Measurements from ENCODE around the gene YKT6.

The YKT6 gene

DNA sequence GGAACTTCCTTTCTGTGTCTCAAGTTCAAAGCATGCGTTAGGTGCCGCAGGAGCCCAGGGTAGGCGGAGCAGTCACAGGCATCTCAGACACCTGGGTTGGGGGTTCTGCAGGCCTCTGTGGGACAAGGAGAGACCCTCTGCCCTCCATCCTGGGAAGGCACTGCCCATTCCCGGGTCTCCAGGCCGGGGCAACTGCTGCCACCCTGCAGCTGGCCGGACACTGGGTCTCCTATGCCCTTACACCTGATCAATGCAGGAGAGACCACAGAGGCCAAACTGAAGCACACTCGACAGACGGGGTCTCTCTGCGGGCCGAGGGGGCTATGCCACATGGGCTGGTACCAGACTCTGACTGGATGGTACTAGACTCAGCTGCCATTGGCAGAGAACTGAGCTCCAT lies 36.9 kb downstream of the YKT6 start:
- DNase-seq = no peak

DNA sequence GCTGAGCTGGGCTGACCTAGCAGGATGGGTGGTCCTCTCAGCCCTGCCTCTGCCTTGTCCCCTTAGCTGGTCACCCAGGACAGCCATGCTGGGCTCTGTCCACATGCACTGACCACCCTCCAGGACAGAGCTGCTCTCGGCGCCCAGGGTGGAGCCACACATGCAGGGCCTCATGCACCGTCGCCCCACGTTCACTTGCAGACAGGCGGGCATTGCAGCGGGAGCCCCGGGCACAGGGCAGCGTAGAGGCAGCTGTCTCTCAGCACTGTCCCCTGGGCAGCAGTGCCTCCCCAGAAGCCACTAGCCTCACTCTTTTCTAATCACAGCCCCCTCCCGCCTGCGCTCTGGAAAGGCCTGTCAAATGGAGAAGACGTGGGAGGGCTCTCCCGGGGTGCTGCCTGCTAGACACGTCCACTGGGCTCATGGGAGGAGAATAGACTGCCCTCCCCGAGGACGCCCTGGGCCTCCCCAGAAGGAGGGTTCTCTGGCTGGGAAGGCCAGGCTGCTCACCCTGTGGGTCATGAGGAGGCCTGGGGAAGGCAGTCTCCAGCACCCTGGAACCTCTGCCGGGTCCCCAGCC lies 37.4 kb downstream of the YKT6 start:
- no peak for DNase-seq

DNA sequence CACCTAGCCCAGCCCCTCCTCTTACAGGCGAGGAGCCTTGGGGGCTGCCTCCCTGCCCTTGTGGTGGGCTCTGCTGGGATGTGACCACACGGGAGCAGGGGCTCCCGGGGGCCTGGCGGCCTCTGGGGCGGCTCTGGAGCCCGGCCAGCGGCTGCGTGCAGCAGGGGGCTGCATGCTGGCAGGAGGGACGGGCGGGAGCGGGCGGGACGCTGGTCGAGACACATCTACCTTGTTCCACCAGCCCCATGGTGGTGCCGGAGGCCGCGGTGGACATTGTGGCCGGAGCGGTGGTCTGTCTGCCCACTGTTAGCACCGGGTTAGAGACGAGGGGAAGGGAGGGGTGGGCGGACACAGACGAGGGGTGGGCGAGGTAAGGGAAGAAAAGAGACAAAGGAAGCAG lies 38.6 kb downstream of the YKT6 start:
- DNase-seq = no peak

DNA sequence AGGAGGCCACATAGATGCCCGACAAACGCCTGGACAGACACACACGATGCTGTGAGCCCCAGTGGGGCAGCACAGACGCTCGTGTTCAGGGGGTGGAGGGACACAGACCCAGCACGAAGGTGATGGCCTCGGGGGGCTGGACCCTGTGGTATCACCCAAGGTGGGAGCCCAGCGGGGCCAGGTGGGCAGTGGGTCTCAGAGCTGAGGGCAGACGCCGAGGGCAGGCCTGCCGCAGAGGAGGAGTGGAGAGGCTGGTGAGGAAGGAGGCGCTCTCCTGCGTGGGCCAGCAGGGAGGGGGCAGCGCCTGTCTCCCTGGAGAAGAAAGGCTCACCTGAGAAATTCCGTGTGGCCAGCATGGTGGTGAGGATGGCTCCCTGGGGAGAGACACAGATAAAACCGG lies 39.6 kb downstream of the YKT6 start:
- DNase-seq = no peak

DNA sequence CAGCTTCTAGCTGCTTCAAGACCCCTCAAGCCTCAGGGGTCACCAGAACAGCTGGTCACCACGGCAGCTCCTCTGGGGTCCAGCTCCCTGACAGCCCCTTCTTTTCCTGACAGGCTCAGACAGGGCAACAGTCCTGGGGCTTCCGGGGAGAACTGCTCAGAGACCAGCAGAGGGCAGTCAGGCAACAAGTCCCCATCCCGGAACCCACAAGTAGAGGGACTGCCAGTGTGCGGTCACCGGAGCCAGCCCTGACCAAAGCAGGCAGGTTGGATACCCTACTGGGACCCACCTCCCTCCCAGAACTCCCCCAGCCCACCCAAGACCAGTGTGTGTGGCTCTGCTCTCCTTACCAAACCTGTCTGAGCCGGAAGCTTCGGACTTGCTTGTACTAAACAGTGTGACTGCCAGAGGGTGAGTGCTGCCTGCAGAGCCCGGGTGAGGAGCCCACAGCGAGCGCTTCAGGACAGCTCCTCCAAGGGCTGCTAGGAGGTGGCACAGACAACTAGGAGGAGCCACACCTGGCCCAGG lies 40.3 kb downstream of the YKT6 start:
- DNase-seq = peak; percentile 39

DNA sequence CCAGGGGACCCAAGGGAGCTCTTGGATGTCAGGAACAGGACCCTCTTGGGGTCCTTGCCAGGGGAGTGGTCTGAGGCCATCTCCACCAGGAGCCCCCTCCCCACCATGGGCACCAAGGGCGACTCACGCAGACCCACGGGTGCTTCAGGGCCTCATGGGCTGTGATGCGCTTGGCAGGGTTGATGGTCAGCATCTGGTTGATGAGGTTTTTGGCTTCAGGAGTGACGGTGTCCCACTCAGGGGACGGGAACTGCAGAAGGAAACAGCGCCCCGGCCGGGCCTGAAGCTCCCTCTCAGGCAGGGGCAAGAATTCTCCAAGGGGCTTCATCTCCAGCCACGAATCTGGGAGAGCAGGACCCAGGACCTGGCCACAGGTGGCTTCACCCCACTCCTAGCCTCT lies 41.3 kb downstream of the YKT6 start:
- DNase-seq = no peak

DNA sequence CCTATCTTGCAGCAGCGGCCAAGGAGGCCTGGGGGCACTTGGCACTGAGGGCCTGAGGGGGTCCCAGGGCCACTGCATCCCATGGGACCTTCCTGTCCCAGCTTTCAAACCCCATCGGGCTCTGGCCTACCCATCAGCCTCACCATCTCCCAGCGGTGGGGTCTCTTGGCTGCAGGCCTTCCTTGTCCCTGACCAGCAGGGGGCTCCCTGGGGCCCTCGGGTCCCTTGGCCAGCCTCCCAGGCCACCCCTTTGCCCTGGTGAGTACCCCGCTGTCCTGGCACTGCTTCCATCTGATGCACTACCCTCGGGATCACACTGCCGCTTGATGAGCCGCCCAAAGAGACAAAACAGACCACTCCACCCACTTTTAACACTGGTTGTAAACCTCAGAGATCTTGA lies 43.5 kb downstream of the YKT6 start:
- DNase-seq = no peak

DNA sequence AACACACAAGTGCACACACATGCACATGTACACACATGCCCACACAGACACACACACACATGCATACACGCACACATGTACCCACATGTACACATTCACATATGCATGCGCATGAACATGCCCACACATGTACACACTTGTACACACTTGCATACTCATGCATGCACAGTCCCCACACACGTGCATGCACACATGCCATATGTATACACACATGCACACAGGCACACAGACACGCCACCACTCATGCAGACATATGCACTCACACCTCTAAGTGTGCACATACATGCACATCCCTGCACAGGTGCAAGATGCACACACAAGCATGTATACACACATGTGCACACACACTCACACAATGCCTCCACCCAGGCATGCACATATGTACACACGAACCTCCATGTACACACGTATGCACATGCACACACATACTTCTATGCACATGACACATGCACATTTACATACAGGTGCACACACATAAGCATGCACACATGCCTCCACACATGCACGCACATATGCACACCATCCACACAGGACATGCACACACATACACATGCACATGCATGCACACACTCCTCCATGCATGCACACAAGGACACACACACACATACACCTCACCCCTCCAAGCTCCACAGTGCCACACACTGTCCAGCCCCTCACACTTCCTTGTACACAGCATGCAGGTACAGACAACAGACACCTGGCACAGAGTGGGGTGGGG lies 45.8 kb downstream of the YKT6 start:
- DNase-seq = no peak

DNA sequence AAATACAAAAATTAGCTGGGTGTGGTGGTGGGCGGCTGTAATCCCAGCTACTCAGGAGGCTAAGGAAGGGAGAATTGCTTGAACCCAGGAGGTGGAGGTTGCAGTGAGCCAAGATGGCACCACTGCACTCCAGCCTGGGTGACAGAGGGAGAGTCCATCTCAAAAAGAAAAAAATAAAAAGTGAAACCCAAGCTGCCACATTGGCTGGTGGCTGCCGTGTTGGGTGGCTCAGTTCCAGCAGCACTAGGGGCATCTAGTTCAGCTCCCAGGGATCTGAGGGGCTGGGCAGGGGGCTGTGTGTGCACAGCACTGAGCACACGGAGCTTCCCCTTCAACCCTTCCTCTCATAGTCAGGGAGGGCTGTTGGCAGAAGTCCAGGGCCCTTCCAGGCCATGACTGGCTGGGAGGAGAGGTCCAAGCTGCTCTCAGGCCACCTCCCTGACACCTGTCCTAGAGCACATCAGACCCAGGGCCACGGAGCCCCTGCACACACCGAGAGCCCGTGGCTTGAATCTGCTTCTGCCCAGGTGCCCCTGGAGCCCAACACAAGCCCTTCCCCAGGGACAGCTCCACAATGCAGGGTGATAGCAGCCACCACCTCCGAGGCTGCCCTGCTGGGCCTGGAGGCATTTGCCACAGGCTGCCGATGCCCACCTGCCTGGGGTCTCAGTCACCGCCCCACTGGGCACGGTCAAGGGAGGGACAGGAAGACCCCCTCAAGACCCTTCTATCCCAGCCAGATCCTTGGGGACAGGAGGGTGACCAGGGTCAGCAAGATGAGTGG lies 47.3 kb downstream of the YKT6 start:
- DNase-seq = no peak

DNA sequence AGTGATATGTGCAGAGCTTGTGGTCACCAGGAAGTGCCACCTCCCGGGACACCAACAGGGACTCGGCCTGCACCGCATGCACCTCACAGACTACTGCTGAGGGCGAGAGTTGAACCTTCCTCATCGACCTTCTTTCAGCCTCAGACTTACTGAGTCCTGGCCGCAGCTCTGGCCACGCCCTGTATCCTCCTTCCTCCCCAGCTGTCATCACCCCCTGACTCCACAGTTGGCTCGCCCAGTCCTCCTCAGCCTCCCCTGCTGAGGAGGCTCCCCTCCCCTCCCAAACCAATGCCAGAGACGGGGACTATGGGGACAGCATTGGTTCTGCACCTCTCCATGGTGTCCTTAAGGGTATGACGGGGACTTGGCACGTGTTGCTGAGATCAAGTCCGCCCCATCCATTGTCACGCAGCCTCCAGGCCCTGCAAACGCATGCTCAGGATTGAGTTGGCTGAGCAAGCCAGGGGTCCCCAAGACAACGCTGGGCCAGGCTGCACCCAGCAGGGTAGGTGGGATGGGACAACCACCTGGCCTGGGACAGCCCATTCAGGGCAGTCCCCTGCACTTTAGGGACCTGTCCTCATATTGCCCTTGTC lies 49.0 kb downstream of the YKT6 start:
- no peak for DNase-seq

DNA sequence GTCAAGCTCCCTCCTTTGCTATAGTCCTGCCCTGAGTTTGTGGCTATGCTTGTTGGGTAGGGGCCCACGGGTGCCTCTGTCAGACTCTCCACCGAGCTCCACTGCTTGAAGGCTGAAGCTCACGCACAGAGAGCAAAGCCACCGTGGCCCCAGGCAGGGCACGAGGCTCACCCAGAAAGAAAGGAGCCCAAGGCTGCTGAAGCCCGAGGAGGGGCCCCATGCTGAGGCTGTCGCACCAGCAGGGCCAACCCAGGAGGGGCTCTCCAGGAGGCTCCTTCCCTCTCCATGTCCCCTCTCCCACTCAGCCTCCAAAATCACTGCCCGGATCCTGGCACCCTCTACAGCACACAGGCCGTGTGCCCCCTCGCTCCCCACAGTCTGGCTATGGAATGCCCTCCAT lies 50.5 kb downstream of the YKT6 start:
- DNase-seq = no peak

DNA sequence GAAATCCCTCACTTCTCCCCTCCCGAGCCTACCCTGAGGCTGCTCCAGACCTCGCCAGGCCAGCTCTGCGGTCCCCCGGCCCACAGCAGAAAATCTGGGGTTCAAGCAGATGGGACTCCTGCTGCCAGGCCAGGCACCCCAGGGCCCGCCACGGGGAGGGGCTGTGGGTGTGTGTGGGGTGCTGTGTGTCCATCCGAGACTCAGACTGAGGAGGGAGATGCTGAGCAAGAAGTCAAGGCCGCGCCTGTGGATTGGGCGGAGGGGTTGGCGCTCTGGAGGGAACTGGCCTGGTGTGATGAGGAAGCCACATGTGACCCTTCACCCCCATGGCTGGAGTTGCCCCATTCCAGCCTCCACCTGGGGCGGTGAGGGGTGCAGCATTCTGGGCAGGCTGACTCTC lies 51.1 kb downstream of the YKT6 start:
- DNase-seq = no peak

DNA sequence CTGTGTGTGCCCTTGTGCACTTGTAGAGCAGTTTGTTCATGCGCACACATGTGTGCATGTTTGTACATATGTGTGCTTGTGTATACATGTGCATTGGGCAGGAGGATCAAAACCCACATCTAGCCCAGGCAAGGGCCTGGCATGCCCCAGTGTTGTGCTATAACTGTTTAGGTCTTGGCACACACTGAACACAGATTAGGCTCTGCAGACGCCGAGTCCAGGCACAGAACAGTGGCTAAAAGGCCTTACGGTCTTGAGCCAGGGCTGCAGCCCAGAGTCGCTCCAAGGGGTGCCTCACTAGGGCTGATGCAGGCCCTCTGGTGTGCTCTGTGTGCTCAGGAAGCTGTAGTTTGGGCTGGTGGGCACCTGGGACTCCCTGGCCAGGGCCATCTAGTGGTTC lies 55.7 kb downstream of the YKT6 start:
- DNase-seq = no peak

DNA sequence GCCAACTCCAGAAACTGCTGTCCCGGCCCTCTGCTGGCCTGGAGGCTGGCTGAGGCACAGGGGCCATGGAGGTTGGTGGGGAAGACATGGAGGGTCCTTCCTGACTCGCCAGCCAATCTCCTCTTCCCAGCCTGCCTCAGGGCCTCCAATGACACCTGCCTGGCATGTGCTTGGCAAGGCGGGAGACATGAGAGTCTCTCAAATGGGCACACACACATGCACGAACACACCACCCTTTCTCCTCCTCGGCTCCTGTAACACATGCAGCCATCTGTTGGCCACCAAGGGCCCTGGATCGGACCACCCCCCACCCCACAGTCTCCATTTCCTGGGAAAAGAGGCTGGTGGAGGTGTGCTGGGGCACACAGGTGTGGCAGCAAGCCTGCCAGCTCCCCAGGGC lies 56.4 kb downstream of the YKT6 start:
- DNase-seq = no peak

DNA sequence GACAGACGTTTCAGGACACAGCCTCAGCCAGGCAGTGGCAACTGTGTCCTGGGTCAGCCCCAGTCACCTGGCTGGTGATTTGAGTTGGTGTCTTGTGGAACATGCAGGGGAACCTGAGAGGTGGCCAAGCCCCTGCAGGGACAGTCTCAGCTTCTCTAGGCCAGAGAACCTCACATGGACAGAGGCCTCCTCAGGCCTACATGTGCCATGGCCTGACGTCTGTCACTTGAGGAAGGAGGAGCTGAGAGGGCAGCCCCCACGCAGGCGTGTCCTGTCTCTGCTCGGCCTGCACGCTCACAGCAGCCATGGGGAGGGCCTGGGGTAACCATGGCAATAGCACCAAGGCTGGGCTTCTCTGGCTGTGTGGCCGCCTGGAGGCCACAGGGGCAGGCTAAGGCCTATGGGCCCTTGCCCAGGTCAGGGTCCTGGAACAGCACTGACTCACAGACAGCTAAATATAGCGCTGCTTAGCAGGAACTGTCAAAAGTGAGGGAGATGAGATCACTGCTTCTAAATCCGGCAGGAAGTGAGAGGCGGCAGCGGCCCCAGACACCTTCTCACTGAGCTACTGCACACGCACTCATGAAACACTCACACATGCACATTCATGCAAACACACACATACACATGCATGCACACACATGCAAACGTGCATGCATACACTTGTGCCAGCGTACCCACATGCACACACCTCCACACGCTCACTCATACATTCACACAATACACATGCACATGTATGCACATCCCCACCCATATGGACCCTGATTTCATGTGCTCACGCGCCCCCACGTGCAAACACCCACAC lies 57.0 kb downstream of the YKT6 start:
- DNase-seq = no peak

DNA sequence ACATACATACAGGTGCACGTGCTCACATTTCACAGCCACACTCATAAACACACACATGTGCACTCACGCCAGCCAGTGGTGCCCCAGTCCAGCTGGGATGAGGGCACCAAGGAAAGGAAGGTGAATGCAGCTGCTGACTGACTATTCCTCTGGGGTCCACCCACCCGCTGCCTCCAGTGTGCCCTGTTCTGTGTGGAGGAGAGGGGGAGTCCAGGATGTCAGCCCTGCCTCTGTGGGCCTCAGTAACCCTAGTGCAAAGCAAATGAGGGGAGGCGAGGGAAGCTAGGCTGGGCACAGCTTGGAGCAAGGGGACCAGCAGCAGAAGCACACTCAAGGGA lies 57.6 kb downstream of the YKT6 start:
- DNase-seq = no peak

DNA sequence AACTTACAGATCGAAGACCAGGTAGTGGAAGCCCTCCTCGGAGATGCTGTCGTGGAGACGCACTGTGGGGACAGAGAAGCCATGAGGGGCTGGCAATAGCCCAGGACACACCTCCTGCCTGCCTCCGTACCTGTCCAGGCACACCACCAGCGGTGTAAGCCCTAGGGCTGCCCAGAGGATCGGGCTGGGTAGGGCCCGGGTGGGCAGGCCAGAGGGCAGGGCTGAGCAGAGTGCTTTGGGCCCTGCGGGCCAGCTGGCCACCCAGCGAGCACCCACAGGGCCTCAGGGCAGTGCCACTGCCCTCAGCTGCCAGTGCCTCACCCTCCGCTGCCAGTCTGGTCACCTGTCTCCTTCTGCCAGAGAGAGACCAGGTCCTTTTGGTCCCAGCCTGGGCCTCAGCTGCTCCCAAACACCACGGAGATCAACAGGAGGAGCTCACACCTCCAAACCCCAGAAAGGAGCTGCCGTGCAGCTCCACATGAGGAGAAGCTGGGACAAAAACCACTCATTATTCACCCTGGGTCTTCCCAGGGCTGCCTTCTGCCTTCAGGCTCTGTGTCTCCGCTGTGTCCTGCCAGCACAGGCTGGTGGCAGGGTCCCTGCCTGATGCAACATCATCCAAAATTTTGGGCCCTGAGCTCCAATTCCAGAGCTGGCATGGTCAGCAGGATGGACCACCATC lies 58.2 kb downstream of the YKT6 start:
- no peak for DNase-seq

DNA sequence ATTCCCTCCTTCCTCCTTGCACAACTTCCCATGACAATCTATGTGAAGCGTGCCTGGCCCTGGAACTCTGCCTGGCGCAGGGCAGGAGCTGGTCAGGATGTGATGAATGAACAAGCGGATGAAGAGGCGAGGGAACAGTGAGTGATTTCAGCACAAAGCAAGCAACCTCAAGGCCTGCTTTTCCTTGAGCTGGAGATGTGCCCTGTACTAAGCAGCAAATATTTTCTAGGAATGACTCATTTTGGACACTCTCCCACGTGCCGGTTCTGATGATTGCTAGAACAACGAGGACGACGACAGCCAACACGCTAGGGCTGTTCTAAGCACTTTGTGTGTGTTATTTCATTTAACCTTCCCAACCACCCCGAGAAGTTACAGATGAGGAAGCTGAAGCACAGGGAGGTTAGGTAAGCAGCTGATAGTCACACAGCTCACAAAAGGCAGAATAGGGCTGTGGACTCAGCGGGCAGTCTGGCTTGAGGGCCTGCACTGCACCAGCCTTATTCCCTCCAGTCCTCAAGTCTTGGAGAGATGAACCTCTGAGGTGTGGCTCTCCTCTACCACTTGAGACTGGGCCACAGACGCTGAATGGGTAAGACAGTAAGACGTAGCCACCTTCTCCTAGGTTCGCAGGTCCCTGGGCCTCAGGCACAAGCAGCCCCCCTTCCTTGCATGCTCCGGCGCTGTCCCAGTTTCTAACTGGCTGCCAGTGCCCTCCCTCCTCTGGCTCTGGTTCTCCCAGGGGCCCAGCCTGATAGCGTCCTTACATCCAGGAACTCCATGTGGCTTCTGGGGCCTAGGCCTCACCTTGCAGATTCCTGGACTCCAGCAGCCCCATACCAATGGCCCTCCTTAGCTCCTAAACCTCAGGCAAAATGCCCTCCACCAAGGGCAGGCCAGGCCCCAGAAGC lies 59.0 kb downstream of the YKT6 start:
- DNase-seq = no peak

DNA sequence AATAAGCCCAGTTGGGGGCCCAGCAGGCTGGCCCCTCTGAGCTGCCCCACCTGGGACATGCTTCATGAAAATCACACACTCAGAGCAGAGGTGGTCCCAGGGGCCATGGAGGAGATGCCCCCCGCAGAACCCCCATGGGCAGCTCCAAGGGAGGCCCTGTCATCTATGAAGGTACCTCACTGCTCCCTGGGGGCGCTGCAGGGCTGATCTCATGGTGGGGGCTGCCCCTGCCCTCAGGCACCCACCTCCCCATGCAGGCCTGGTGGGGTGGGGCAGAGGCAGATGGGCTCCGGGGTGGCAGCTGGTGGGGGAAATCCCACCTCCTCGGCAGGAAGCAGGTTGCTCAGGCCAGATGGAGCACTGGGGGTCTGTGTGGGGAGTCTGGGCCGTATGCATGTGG lies 60.5 kb downstream of the YKT6 start:
- DNase-seq = no peak

DNA sequence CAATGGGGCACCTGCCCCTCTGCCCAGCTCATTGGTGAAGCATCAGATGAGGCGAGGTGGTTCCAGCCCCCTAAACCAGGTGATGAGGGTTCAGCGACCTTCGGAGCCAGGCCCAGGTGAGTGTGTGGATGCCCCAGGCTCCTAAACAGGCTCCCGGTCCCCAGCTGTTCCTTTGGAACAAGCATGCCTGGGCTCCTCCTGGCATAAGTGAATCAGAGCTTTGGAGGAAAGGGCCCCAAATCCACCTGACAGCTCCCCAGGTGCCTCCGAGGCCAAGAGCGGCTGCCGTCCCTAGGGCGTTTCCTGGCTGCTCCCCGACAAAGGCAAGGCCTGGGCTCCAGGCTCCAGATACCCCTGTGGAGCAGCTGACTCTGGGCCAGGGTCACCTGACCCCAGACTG lies 61.3 kb downstream of the YKT6 start:
- no peak for DNase-seq

All from NCI-H2081 treated with DMSO at 0.1 percent for 48 hours (cell line).